ENCODE measurements around the gene DHX35. TPM values are rescaled to one million over a fixed set of nuclear protein-coding genes. Genes with fewer than 3 reads are reported as not detected.

Gene DHX35
- total and polyA plus RNA-seq, 2 of the 4 experiments (the other 2 are of a cell fraction), result 9.1 to 13.5 TPM

- dilution Hi-C loops (cut with HindIII; ENCODE audit: low sequenced_read_pairs, unreplicated experiment), result no loop called here
- no TSS peak for BruUV-seq (replicated peaks)
- H3K14ac ChIP-seq (replicated peaks; ENCODE audit: low read depth, low read length), result peak overlapping the region; percentile 97
- H4K91ac ChIP-seq (ENCODE audit: insufficient read depth, low read depth, low read length), result peak overlapping the region; percentile 69
- no peak overlapping the region for H2BK15ac ChIP-seq (ENCODE audit: low read depth, low read length)
- TF ChIP-seq FOS (IDR thresholded peaks at IDR 0.05; ENCODE audit: low read depth, low read length), result no peak
- TF ChIP-seq NFE2L2 (IDR thresholded peaks at IDR 0.05; ENCODE audit: low read depth, low read length), result no peak
- no peak for TF ChIP-seq CEBPB (IDR thresholded peaks at IDR 0.05; ENCODE audit: low read depth, low read length)
- no peak for TF ChIP-seq CHD1 (IDR thresholded peaks at IDR 0.05; ENCODE audit: low read depth, low read length)
- TF ChIP-seq MAFK (IDR thresholded peaks at IDR 0.05; ENCODE audit: low read depth, low read length), result no peak
- no peak for TF ChIP-seq USF2 (IDR thresholded peaks at IDR 0.05; ENCODE audit: low read depth, low read length)
- no peak for TF ChIP-seq RAD21 (IDR thresholded peaks at IDR 0.05; ENCODE audit: low read length)
- TF ChIP-seq BHLHE40 (IDR thresholded peaks at IDR 0.05; ENCODE audit: low read depth, low read length), result no peak
- peak overlapping the region; percentile 77 for H3K9ac ChIP-seq (ENCODE audit: low read depth, low read length)
- peak overlapping the region; percentile 90 for H3K4me3 ChIP-seq (ENCODE audit: insufficient read depth, low read depth, low read length)
- H3K4me1 ChIP-seq (ENCODE audit: control insufficient read depth, insufficient read depth, low read length), result 0 out of 2 replicates have a peak, but pooled peaks cover 2% of the 10 kb centered on the region
- H4K5ac ChIP-seq (ENCODE audit: low read depth, low read length), result peak overlapping the region; percentile 93
- H4K8ac ChIP-seq (ENCODE audit: low read depth in 2 of 2, low read length in 2 of 2), result peak overlapping the region; percentile 90 to 96
- intact Hi-C loops (cut with micrococcal nuclease), result loop anchor here (1.0 kb wide), 2 partner anchors 35 to 87 kb away; partner anchors contain the start of gene FAM83D
- H3K18ac ChIP-seq (ENCODE audit: low read depth, low read length), result no peak overlapping the region
- H3K4ac ChIP-seq (ENCODE audit: low read depth, low read length), result peak overlapping the region; percentile 81
- no peak for ATAC-seq (ENCODE audit: low read depth)
- no peaks in the 10 kb centered on the region for H4K20me1 ChIP-seq (ENCODE audit: insufficient read depth, low read length)
- peak overlapping the region; percentile 55 for H3K56ac ChIP-seq (ENCODE audit: extremely low read depth, insufficient read depth, low read length)
- peak overlapping the region; percentile 83 for H2AK9ac ChIP-seq (replicated peaks; ENCODE audit: low read depth, low read length, poor library complexity)
- peak overlapping the region; percentile 94 for H3K23ac ChIP-seq (ENCODE audit: low read depth, low read length)
- no peaks in the 10 kb centered on the region for H3K9me1 ChIP-seq (ENCODE audit: insufficient read depth, low read length)
- peak overlapping the region; percentile 69 for H2BK5ac ChIP-seq (ENCODE audit: low read depth, low read length, poor library complexity, severe bottlenecking)
- peak overlapping the region; percentile 99 for H2AFZ ChIP-seq (replicated peaks; ENCODE audit: low read length, poor library complexity)
- H3K9me3 ChIP-seq (ENCODE audit: control insufficient read depth, insufficient read depth, low read length), result no peaks in the 10 kb centered on the region
- peaks cover 21 to 28% of the 10 kb centered on the region in 2 experiments for H3K79me1 ChIP-seq (ENCODE audit: low read depth in 1 of 2, low read length in 2 of 2)
- peak overlapping the region; percentile 76 for H3K27ac ChIP-seq (ENCODE audit: insufficient read depth, low read length)
- peak overlapping the region; percentile 84 for H2AK5ac ChIP-seq (ENCODE audit: low read depth, low read length)
- H3K4me2 ChIP-seq (ENCODE audit: low read depth, low read length), result peak overlapping the region; percentile 93
- DNase-seq, result no peak
- no peaks in the 10 kb centered on the region for H3K36me3 ChIP-seq (ENCODE audit: control insufficient read depth, insufficient read depth, low read length)
- CTCF ChIA-PET, result interaction anchor here (0.9 to 1.3 kb wide), 2 partner anchors 9 to 35 kb away, joined by 3 to 4 read pairs; partner anchors contain the start of gene FAM83D
- no peaks in the 10 kb centered on the region for H3K27me3 ChIP-seq (ENCODE audit: control insufficient read depth, insufficient read depth, low read length)
- 3% methylated on average over 9 of the region's 16 CpGs; no CpG with 5 or more reads in 1 of the 2 experiments for WGBS, 2 experiments (ENCODE audit: extremely low coverage in 2 of 2, insufficient read length in 1 of 2)
- in situ Hi-C loops (cut with MboI; ENCODE audit: low sequenced_read_pairs), result no loop called here
- no peak overlapping the region for H2BK20ac ChIP-seq (ENCODE audit: low read depth, low read length)
- POLR2A ChIA-PET (ENCODE audit: unreplicated experiment), result interaction anchor here (0.9 kb wide), 1 partner anchor 9 kb away, joined by 3 read pairs; no protein-coding TSS in a partner anchor
- H2BK120ac ChIP-seq (ENCODE audit: low read depth, low read length), result peak overlapping the region; percentile 67
Measured at GRCh38 chr20:38961530-38962043, 557 bp upstream of the DHX35 start.

All from IMR-90 (cell line).